Central memory CD8-positive, alpha-beta T cell (primary cell): ENCODE data around the gene SELENOS.

Experiments
- ATAC-seq: fragments of 150-1000 bp; cut with Tn5 transposase; replicated peaks from 2 replicates; pipeline ENCODE4 v1.10.0; 2022; ENCODE audit warnings: mild to moderate bottlenecking, moderate FRiP score, moderate number of reproducible peaks; ENCODE audit not compliant: poor library complexity, severe bottlenecking; ENCODE audit errors: extremely low read depth
- DNase-seq, 2 donors: peaks; one replicate each; pipeline ENCODE4 v3.0.0; 2021; ENCODE audit warnings: low spot score in 2 of 2
- H3K27ac Mint-ChIP-seq: one replicate; pipeline ENCODE4 v1.8.0; 2022; ENCODE audit warnings: low read depth, mild to moderate bottlenecking, moderate library complexity, mixed read lengths
- H3K27me3 Mint-ChIP-seq: one replicate; pipeline ENCODE4 v1.8.0; 2022; ENCODE audit warnings: mixed read lengths
- H3K36me3 Mint-ChIP-seq: one replicate; pipeline ENCODE4 v1.8.0; 2022; ENCODE audit warnings: mild to moderate bottlenecking, moderate library complexity, mixed read lengths; ENCODE audit not compliant: insufficient read depth
- H3K4me1 Mint-ChIP-seq: one replicate; pipeline ENCODE4 v1.8.0; 2022; ENCODE audit warnings: mixed read lengths
- H3K4me3 Mint-ChIP-seq: one replicate; pipeline ENCODE4 v1.8.0; 2022; ENCODE audit warnings: mild to moderate bottlenecking, moderate library complexity, mixed read lengths
- H3K9me3 Mint-ChIP-seq: one replicate; pipeline ENCODE4 v1.8.0; 2022; ENCODE audit warnings: mixed read lengths

The SELENOS gene

GRCh38 chr15:101239724-101240136 lies 37.6 kb downstream of the SELENOS start:
- ATAC-seq (no peak), DNase-seq (no peak)
- Mint-ChIP-seq H3K4me1 (peaks cover 66% of the 10 kb centered on the region), H3K27ac (peak overlapping the region; percentile 87), H3K9me3 (no peaks in the 10 kb centered on the region), H3K4me3 (peak overlapping the region; percentile 65), H3K27me3 (no peaks in the 10 kb centered on the region), H3K36me3 (peaks cover 15% of the 10 kb centered on the region)

GRCh38 chr15:101237251-101237650 lies 40.0 kb downstream of the SELENOS start:
- Mint-ChIP-seq H3K4me3 (no peak overlapping the region), H3K27me3 (no peaks in the 10 kb centered on the region), H3K9me3 (no peaks in the 10 kb centered on the region), H3K4me1 (peaks cover 61% of the 10 kb centered on the region), H3K36me3 (peaks cover 34% of the 10 kb centered on the region), H3K27ac (peak overlapping the region; percentile 13)
- no peak for ATAC-seq
- DNase-seq: no peak

DNA sequence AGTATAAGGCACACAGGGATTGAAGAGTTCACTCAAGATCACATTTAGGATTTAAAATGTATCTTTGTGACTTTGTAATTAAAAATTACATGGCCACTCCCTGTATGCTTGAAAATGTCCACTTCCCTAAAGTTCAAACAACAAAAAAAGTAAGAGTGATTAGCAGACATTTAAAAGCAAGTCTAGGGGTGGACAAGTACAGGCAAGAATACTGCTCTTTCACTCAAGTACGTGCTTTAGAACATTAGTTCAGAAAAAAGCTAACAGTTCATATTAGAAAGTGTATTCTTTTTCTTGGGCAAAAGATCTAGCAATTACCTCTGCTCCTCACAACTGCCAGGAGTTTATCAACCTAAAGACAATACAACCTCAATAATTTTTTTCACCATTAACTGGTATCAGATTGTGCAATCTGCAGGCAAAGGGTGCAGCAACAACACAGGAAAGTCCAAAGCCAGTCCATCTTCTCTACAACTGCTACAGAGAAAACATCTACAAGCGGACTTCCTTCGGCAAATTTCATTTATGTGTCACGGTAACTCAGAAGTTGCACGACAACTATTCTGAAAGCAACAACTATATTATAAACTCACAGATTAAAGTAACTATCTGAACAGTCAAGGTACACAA lies 43.5 kb downstream of the SELENOS start:
- H3K36me3 Mint-ChIP-seq: peaks cover 33% of the 10 kb centered on the region

GRCh38 chr15:101232677-101233076 lies 44.6 kb downstream of the SELENOS start:
- Mint-ChIP-seq H3K4me3 (no peak overlapping the region), H3K36me3 (peaks cover 35% of the 10 kb centered on the region), H3K27me3 (no peaks in the 10 kb centered on the region), H3K9me3 (peaks cover 6% of the 10 kb centered on the region), H3K27ac (no peak overlapping the region), H3K4me1 (peaks cover 56% of the 10 kb centered on the region)
- DNase-seq (no peak), ATAC-seq (no peak)

More for the DNA sequence above, 43.5 kb downstream of the SELENOS start:
- H3K27ac Mint-ChIP-seq: no peak overlapping the region
- ATAC-seq (no peak), DNase-seq (no peak)
- H3K4me3 Mint-ChIP-seq: no peak overlapping the region
- no peaks in the 10 kb centered on the region for H3K27me3 Mint-ChIP-seq
- H3K4me1 Mint-ChIP-seq: peaks cover 58% of the 10 kb centered on the region
- H3K9me3 Mint-ChIP-seq: no peaks in the 10 kb centered on the region

DNA sequence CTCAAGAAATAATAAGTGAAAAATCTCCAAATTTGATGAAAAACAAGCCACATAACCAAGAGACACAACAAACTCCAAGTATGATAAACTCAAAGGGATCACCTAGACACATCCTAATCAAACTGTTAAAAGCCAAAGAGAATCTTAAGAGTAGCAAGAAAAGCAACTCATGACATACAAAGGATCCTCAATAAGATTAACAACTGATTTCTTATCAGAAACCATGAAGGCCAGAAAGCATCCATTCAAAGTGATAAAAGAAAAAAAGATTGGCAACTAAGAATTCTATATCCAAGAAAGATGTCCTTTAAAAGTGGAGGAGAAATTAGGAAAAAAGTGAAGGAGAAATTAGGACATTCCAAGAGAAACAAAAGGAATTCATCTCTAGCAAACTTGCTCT lies 49.0 kb downstream of the SELENOS start:
- peaks cover 13% of the 10 kb centered on the region for H3K36me3 Mint-ChIP-seq
- H3K4me1 Mint-ChIP-seq: peaks cover 71% of the 10 kb centered on the region
- H3K27me3 Mint-ChIP-seq: no peaks in the 10 kb centered on the region
- peaks cover 6% of the 10 kb centered on the region for H3K9me3 Mint-ChIP-seq
- no peak for ATAC-seq
- H3K4me3 Mint-ChIP-seq: no peak overlapping the region
- H3K27ac Mint-ChIP-seq: no peak overlapping the region
- no peak for DNase-seq

DNA sequence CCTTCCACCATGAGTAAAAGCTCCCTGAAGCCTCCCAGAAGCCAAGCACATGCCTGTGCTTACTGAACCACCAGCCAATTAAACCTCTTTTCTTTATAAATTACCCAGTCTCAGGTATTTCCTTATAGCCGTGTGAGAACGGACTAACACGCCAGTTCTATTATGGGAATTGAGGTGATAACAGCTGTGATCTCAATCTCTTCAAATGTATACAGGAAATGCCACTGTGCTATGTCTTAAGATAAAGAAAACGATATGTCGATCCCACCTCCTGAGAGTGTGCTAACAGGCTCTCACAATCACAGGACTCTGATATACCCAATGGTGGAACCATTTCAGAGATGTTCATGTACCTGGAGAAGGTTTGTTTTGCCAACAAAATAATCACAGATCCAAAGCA lies 51.6 kb downstream of the SELENOS start:
- H3K4me3 Mint-ChIP-seq: no peak overlapping the region
- H3K36me3 Mint-ChIP-seq: peaks cover 2% of the 10 kb centered on the region
- no peak overlapping the region for H3K27ac Mint-ChIP-seq
- ATAC-seq (no peak), DNase-seq (no peak)
- peaks cover 6% of the 10 kb centered on the region for H3K9me3 Mint-ChIP-seq
- no peaks in the 10 kb centered on the region for H3K27me3 Mint-ChIP-seq
- H3K4me1 Mint-ChIP-seq: peaks cover 62% of the 10 kb centered on the region
